GM13976 (cell line): ENCODE measurements around the gene CRYBA4.

ENCODE experiments used
- DNase-seq: peaks from one replicate; pipeline ENCODE4 v3.0.0; 2012; ENCODE audit warnings: low spot score
- in situ Hi-C: fragments of 300-500 bp; cut with MboI; formaldehyde crosslinking; loops from one replicate; pipeline ENCODE4 v1.12.0; 2022; ENCODE audit warnings: low sequenced_read_pairs, mixed read lengths, inconsistent platforms; ENCODE audit not compliant: unreplicated experiment
- TF ChIP-seq, protein P1 (sequence below): IDR thresholded peaks from 2 replicates; pipeline ENCODE4 v1.5.1; 2012; ENCODE audit warnings: borderline replicate concordance, mild to moderate bottlenecking; ENCODE audit not compliant: insufficient read depth; ENCODE audit errors: extremely low read depth, missing control alignments, control extremely low read depth

The CRYBA4 gene

DNA sequence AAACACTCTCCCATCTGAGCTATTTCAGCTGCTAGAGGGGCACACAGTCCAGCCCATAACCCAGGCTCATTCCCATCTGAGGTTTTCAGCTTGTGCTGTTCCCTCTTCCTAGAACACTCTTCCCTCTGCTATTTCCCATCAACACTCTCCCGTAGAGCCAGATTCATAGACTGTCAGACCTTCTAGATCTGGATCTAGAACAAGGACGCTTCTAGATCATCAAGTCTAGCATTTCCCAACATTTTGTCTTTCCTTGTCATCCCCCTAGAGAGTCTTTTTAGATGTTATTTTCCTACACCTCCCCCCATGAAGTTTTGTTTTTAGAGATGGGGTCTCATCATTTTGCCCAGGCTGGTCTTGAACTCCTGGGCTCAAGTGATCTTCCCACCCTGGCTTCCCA is 13.4 kb downstream of the CRYBA4 start:
- TF ChIP-seq, protein P1, sequence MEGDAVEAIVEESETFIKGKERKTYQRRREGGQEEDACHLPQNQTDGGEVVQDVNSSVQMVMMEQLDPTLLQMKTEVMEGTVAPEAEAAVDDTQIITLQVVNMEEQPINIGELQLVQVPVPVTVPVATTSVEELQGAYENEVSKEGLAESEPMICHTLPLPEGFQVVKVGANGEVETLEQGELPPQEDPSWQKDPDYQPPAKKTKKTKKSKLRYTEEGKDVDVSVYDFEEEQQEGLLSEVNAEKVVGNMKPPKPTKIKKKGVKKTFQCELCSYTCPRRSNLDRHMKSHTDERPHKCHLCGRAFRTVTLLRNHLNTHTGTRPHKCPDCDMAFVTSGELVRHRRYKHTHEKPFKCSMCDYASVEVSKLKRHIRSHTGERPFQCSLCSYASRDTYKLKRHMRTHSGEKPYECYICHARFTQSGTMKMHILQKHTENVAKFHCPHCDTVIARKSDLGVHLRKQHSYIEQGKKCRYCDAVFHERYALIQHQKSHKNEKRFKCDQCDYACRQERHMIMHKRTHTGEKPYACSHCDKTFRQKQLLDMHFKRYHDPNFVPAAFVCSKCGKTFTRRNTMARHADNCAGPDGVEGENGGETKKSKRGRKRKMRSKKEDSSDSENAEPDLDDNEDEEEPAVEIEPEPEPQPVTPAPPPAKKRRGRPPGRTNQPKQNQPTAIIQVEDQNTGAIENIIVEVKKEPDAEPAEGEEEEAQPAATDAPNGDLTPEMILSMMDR: no peak
- no peak for DNase-seq
- in situ Hi-C loops: no loop called here

DNA sequence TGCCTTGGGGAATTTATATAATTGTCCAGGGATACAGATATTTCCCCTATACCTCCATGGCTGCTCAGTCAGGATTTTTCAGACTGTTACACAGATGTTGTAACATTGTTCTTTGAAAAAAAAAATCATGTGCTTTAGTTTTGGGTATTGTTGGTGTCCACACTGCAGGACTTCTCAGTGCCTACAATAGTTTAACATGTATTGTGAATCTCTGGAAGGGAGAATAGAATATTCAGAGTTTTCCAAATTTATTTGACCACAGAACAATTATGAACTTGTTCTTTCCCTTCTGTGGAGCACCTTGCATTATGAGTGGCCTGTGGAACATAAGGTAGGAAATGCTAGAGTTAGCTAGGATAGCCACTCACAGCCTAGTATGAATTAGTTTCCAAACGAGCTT is 14.5 kb downstream of the CRYBA4 start:
- DNase-seq: no peak
- TF ChIP-seq, protein P1: no peak
- in situ Hi-C loops: no loop called here

DNA sequence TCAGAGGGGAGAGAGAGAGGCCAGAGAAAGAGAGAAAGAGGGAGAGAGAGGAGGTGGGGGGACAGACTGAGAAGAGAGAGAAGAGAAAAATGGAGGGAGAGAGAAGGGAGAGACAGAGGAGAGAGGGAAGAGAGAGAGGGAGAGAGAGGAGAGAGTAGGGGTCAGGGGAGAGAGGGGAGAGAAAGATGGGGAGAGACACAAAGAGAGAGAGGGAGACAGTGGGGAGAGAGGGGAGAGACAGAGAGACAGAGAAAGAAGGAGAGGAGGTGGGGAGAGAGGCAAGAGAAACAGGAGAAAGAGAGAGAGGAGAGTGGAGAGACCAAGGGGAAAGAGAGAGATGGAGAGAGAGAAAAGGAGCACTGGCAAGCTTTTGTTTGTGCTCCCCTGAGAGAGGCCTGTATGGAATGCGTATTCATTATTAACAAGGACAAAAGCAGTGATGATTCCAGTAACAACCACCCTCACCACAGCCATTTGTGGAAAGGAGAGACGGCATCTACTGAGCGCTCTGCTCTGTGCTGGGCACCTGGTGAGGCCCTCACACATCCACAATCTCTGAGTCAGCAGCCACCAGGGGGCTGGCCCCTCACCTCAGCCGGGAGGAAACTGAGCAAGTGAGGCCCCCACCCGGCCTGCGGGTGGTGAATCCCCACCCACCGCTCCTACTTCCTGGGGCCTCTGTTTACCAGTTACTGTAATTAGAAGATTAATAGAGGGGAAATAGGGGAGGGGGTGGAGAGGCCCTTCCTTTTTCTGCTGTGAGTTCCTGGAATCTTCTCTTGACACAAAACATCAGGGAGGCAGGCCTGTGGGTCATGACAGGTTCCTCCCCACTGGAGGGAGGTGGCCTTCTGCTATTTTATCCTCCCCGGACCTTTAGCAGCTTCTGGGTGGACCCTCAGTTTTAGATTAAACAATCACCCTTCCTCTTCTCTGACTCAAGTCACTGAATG is 21.0 kb downstream of the CRYBA4 start:
- in situ Hi-C loops: no loop called here
- TF ChIP-seq, protein P1: peak; percentile 9
- peak; percentile 67 for DNase-seq

DNA sequence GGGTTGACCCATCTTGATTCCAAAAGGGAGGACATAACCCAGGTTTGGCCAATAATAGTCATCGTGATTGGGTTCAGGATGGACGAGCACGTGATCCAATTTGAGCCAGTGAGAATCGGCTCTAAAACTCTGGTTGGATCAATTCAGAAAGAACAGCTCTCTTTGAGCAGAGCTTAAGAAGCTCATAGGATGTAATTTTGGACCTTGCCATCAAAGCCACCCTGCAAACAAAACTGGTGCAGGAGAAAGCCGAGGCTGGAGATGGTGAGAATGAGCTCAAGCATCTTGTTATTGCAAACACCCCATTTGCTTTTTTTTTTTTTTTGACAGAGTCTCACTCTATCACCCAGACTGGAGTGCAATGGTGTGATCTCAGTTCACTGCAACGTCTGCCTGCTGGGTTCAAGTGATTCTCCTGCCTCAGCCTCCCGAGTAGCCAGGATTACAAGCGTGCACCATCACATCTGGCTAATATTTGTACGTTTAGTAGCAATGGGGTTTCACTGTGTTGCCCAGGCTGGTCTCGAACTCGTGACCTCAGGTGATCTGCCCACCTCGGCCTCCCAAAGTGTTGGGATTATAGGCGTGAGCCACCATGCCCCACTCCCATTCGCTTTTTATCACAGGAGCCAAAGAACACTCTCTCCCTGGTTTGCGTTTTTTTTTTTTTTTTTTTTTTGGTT is 21.8 kb downstream of the CRYBA4 start:
- TF ChIP-seq, protein P1: no peak
- in situ Hi-C loops: no loop called here
- no peak for DNase-seq

DNA sequence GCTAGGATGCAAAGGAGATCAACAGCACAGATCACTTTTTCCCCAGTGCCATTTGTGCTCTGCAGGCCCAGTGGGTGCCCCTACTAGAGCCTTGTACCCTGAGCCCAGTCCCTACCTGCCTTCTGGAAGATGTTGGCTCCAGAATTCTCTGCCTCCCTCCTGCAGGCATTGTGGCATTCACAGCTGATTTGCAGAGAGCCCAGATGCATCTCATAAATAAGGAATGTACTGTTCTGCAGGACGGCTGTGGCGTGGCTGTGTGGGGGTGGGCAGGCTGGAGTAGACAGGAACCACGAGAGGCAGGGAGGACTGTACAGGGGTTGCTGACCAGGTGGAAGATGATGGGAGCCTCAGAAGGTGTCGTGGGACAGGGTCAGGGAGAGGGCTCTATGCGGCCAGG is 24.4 kb downstream of the CRYBA4 start:
- in situ Hi-C loops: no loop called here
- DNase-seq: no peak
- TF ChIP-seq, protein P1: no peak

DNA sequence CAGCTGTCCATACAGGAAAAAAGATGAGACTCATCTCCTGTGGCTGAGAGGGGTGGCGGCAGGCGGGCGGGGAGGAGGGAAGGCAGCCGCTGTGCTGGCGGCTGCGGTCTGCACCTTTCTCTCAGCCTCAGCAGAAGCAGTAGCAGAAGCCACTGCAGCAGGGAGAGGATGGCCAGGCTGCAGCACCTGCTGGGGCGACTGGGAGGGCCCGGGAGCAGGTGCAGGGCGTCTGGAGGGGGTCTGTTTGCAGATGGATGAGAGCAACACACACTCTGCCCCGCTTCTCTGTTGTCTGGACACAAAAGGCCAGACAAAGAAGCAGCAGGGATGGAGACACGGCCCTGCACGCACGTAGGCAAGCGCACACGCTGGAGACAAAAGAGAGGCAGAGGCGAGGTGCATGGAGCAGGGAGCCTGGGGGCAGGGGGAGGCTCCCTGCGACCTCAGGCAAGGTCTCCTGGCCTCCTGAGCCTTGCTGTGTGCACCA is 26.3 kb downstream of the CRYBA4 start:
- in situ Hi-C loops: no loop called here
- TF ChIP-seq, protein P1: no peak
- DNase-seq: no peak
